Sigmoid colon (tissue), 7 donors: Measurements from ENCODE around the gene HTR6. TPM values are rescaled to one million over a fixed set of nuclear protein-coding genes. Genes with fewer than 3 reads are reported as not detected.
A peak's percentile ranks its signal among the peaks of the same experiment; 100 is the strongest.

ENCODE experiments used
- DNase-seq: peaks from one replicate; pipeline ENCODE4 v3.0.0-alpha.2; 2019
- H3K27ac ChIP-seq, 4 donors: fragments of 200-600 bp; sonication (generic); one replicate each; pipeline ENCODE4 v1.5.1; 2016 to 2019; ENCODE audit warnings: mild to moderate bottlenecking in 1 of 4
- H3K27me3 ChIP-seq, 3 donors: fragments of 200-600 bp; sonication (generic); one replicate each; pipeline ENCODE4 v1.5.1; 2019; ENCODE audit warnings: mild to moderate bottlenecking in 1 of 3
- H3K36me3 ChIP-seq, 4 donors: fragments of 200-600 bp; sonication (generic); one replicate each; pipeline ENCODE4 v1.5.1; 2016 to 2019
- H3K4me1 ChIP-seq, 4 donors: fragments of 200-600 bp; sonication (generic); one replicate each; pipeline ENCODE4 v1.5.1; 2017 to 2019
- H3K4me3 ChIP-seq, 4 donors: fragments of 200-600 bp; sonication (generic); one replicate each; pipeline ENCODE4 v1.5.1; 2017 to 2019; ENCODE audit warnings: mild to moderate bottlenecking in 2 of 4, moderate library complexity in 1 of 4
- H3K9me3 ChIP-seq, 4 donors: fragments of 200-600 bp in 3 of 4; sonication (generic) in 3 of 4; one replicate each; pipeline versions ENCODE4 v1.5.1 to v1.6.1; 2013 to 2019
- EP300 ChIP-seq, 4 donors: sonication (generic); formaldehyde crosslinking; IDR thresholded peaks; one replicate each; pipeline ENCODE4 v1.6.1; 2017; ENCODE audit warnings: antibody characterized with exemption in 4 of 4
- POLR2A ChIP-seq, 2 donors: fragments of 450-650 bp; IDR thresholded peaks; one replicate each; pipeline ENCODE4 v1.6.1; 2016; ENCODE audit warnings: antibody characterized with exemption in 2 of 2, mild to moderate bottlenecking in 2 of 2, moderate library complexity in 2 of 2
- POLR2AphosphoS5 ChIP-seq, 4 donors: sonication (generic); formaldehyde crosslinking; IDR thresholded peaks; one replicate each; pipeline ENCODE4 v1.6.1; 2017; ENCODE audit warnings: antibody characterized with exemption in 4 of 4
- WGBS, 2 donors: extraction: QIAGEN DNeasy Blood & Tissue Kit; methylation state at CpG; one replicate each; pipeline ENCODE4 v1.1.7; 2013; 5-methylcytosine and 5-hydroxymethylcytosine counted together
- intact Hi-C: fragments of 100-400 bp; cut with DNase I; formaldehyde crosslinking; loops from one replicate; pipeline ENCODE4 v1.15.1; 2023
- polyA plus RNA-seq, 3 donors: library from polyadenylated mRNA; stranded (reverse); fragments of 200-250 nt; gene quantifications; one replicate each; pipeline ENCODE4 v1.2.3, GENCODE V29; 2013
- total RNA-seq, 4 donors: library from RNA; depleted of rRNA; stranded (reverse); fragments of >200 nt; gene quantifications; one replicate each; pipeline ENCODE4 v1.1.0, GENCODE V29; 2016
- TF ChIP-seq, protein P1 (sequence below), 4 experiments: fragments of 450-650 bp in 3 of 4; fragments of 200-600 bp in 1 of 4; IDR thresholded peaks; one replicate each; pipeline ENCODE4 v1.5.1; 2016 to 2019; ENCODE audit warnings: antibody characterized with exemption in 4 of 4, mild to moderate bottlenecking in 3 of 4, moderate library complexity in 2 of 4
- donor health status: healthy with polysubstance abuse.
- donor health status: Bipolar disorder and iron deficiency.
- donor health status: healthy.

The HTR6 gene
- total and polyA plus RNA-seq, 7 donors = 0.15 TPM; not detected in 6

DNA sequence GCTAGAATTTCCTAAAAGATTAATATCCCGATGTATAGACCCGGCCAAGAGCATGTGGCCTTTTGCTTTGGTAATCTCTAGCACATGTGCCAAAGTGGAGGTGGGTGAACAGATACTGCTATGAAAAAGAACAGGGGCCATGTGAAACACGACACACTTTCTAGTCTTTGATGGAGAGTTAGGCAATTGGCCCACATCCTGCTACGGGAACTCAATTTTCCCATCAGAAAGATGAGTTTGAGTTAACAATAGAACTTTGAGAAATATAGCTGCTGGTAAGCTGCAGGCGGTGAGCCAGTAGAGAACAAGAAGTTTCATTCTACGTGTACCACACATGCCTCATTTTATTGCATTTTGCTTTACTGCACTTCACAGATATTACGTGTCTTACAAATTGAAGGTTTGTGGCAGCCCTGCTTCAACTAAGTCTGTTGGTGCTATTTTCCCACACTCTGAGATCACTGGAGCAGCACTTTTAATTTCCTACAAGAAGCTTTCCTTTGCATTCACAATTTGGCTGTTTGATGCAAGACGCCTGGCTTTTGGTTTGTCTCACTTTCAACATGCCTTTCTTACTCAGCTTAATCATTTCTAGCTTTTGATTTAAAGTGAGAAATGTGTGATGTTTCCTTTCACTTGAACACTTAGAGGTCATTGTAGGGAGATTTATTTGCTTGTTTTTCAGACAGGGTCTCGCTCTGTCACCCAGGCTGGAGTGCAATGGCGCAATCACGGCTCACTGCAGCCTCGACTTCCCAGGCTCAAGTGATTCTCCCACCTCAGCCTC, 46.3 kb downstream of the HTR6 start:
- no peak for DNase-seq
- TF ChIP-seq, protein P1, sequence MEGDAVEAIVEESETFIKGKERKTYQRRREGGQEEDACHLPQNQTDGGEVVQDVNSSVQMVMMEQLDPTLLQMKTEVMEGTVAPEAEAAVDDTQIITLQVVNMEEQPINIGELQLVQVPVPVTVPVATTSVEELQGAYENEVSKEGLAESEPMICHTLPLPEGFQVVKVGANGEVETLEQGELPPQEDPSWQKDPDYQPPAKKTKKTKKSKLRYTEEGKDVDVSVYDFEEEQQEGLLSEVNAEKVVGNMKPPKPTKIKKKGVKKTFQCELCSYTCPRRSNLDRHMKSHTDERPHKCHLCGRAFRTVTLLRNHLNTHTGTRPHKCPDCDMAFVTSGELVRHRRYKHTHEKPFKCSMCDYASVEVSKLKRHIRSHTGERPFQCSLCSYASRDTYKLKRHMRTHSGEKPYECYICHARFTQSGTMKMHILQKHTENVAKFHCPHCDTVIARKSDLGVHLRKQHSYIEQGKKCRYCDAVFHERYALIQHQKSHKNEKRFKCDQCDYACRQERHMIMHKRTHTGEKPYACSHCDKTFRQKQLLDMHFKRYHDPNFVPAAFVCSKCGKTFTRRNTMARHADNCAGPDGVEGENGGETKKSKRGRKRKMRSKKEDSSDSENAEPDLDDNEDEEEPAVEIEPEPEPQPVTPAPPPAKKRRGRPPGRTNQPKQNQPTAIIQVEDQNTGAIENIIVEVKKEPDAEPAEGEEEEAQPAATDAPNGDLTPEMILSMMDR (IDR thresholded peaks at IDR 0.05) = no peak
- TF ChIP-seq EP300 (IDR thresholded peaks at IDR 0.05) = no peak
- no peak for TF ChIP-seq POLR2AphosphoS5 (IDR thresholded peaks at IDR 0.05)
- no peak for TF ChIP-seq POLR2A (IDR thresholded peaks at IDR 0.05)
- Histone ChIP-seq H3K9me3 (no peaks in the 10 kb centered on the region), H3K27ac (no peak overlapping the region), H3K27me3 (no peaks in the 10 kb centered on the region), H3K36me3 (peaks cover 0 to 34% (median 0%) of the 10 kb centered on the region in 4 donors), H3K4me1 (no peaks in the 10 kb centered on the region), H3K4me3 (no peak overlapping the region)
- 81 to 90% methylated on average over 12 of the region's 12 CpGs for WGBS, 2 donors
- intact Hi-C loops = no loop called here

DNA sequence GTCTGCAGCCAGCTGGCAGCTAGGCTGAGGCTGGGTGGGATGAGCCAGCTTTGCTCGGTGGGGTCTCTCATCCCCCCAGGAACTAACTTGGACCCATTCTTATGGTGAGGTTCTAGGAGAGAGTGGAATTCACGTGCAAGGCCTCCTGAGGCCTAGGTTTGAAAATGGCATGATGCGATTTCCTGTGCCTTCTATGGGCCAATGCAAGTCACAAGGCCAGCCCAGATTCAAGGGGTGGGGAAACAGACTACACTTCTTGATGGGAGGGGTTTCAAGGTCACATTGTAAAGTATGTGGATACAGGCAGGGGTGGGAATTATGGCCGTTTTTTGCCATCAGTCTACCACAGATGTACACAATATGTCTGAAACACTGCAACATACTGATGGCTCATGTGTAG, 48.3 kb downstream of the HTR6 start:
- Histone ChIP-seq H3K27me3 (no peaks in the 10 kb centered on the region), H3K27ac (no peak overlapping the region), H3K36me3 (peaks cover 0 to 29% (median 0%) of the 10 kb centered on the region in 4 donors), H3K9me3 (no peaks in the 10 kb centered on the region), H3K4me1 (no peaks in the 10 kb centered on the region), H3K4me3 (no peak overlapping the region)
- intact Hi-C loops = no loop called here
- no peak for TF ChIP-seq POLR2A (IDR thresholded peaks at IDR 0.05)
- no peak for TF ChIP-seq EP300 (IDR thresholded peaks at IDR 0.05)
- TF ChIP-seq, protein P1 (IDR thresholded peaks at IDR 0.05) = no peak
- TF ChIP-seq POLR2AphosphoS5 (IDR thresholded peaks at IDR 0.05) = no peak
- 81 to 82% methylated on average over 4 of the region's 4 CpGs for WGBS, 2 donors
- no peak for DNase-seq

DNA sequence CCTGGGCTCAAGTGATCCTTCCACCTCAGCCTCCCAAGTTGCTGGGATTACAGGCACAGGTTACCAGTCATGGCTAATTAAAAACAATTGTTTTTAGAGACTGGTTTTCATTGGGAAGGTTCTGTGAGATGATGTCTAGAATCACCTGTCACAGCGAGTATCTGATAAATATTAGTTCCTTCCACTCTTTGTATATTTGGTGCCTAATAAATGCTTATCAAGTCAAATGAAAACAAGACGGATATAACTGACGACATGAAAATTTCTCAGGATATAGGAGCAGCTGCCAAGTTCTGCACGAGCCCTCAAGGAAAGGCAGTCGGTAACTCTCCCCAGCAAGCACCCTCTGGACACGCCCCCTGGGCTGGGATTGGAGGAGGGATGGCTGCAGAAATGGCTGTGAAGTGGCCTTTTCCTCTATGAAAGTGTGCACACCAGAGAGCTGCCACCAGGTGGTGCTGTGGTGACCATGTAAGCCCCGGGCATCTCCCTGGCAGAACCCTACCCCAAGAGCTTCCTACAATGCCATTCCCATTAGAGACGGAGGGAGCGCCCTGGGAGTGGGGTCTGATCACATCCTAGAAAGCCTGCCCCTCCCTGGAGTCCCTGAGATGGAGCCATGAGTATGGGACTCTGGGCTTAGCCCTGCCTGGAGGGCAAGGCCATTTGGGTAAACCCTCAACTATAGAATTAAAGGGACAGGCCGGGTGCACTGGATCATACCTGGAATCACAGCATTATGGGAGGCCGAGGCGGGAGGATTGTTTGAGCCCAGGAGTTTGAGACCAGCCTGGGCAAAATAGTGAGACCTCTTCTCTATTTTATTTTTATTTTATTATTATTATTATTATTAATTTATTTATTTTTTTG, 50.9 kb downstream of the HTR6 start:
- TF ChIP-seq EP300 (IDR thresholded peaks at IDR 0.05) (no peak), POLR2AphosphoS5 (IDR thresholded peaks at IDR 0.05) (no peak), POLR2A (IDR thresholded peaks at IDR 0.05) (no peak)
- TF ChIP-seq, protein P1 (IDR thresholded peaks at IDR 0.05) = peak; percentile 51 to 84 (median 76)
- Histone ChIP-seq H3K27ac (peak overlapping the region in 1 of 4 donors; percentile 23), H3K4me3 (no peak overlapping the region), H3K9me3 (no peaks in the 10 kb centered on the region), H3K4me1 (peaks cover 0 to 6% (median 3%) of the 10 kb centered on the region in 4 donors), H3K36me3 (peaks cover 0 to 15% (median 0%) of the 10 kb centered on the region in 4 donors), H3K27me3 (no peaks in the 10 kb centered on the region)
- intact Hi-C loops = loop anchor here (5.0 kb wide), 3 partner anchors 42 to 97 kb away; partner anchors contain the start of gene TMCO4
- peak; percentile 94 for DNase-seq
- 34 to 45% methylated on average over 12 of the region's 12 CpGs for WGBS, 2 donors

DNA sequence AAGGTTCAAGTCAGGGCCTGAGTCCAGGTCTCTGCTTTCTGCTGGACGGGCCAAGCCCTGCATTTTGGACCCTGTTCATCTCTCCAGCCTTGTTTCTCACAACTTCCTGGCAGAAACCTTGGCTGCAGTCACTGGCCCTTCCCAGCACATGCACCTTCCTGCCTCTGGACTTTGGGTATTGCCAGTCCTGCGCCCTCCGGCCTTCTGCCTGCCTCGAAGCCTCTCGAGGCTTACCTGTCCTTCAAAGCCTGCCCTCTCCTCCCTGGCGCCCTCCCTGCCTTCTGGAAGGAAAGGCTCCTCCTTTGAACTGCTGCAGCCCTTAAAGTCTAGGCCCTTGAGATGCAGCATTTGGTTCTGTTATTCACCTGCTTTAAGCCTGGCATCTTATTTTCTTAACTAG, 52.8 kb downstream of the HTR6 start:
- Histone ChIP-seq H3K36me3 (peaks cover 0 to 17% (median 0%) of the 10 kb centered on the region in 4 donors), H3K9me3 (no peaks in the 10 kb centered on the region), H3K27me3 (no peaks in the 10 kb centered on the region), H3K4me3 (no peak overlapping the region), H3K4me1 (peaks cover 0 to 16% (median 9%) of the 10 kb centered on the region in 4 donors), H3K27ac (no peak overlapping the region)
- TF ChIP-seq POLR2AphosphoS5 (IDR thresholded peaks at IDR 0.05) (no peak), POLR2A (IDR thresholded peaks at IDR 0.05) (no peak)
- 91 to 94% methylated on average over 6 of the region's 6 CpGs for WGBS, 2 donors
- DNase-seq = no peak
- intact Hi-C loops = loop anchor here (5.0 kb wide), 3 partner anchors 40 to 95 kb away; partner anchors contain the start of gene TMCO4

DNA sequence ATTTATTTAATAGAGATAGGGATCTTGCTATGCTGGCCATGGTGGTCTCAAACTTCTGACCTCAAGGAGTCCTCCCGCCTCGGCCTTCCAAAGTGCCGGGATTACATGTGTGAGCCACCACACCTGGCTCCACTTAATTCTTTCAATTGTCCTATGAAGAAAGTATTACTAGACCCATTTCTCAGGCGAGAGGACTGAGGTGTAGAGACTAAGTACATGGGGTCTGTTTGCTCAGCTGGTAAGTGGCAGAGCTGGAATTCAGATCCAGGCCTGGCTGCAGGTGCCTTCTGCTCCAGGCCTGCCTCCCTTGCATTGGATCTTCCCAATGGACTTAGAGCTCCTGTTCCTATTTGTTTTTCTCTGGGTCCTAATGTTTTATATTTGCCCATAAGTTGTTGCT, 55.5 kb downstream of the HTR6 start:
- no peak overlapping the region for H3K27ac ChIP-seq
- WGBS, 2 donors = 95 to 100% methylated on average over 4 of the region's 4 CpGs
- no peaks in the 10 kb centered on the region for H3K9me3 ChIP-seq

More for the DNA sequence above, 55.5 kb downstream of the HTR6 start:
- intact Hi-C loops = no loop called here
- Histone ChIP-seq H3K4me1 (peaks cover 0 to 16% (median 9%) of the 10 kb centered on the region in 4 donors), H3K27me3 (no peaks in the 10 kb centered on the region), H3K36me3 (peaks cover 0 to 24% (median 0%) of the 10 kb centered on the region in 4 donors), H3K4me3 (no peak overlapping the region)
- no peak for DNase-seq
- TF ChIP-seq EP300 (IDR thresholded peaks at IDR 0.05) = no peak
- TF ChIP-seq POLR2A (IDR thresholded peaks at IDR 0.05) = no peak
- TF ChIP-seq POLR2AphosphoS5 (IDR thresholded peaks at IDR 0.05) = no peak
- TF ChIP-seq, protein P1 (IDR thresholded peaks at IDR 0.05) = no peak
